Daoy (cell line): ENCODE data around the gene SNRNP48. TPM values are rescaled to one million over a fixed set of nuclear protein-coding genes. Genes with fewer than 3 reads are reported as not detected.

Experiments
- DNase-seq: peaks from one replicate; pipeline ENCODE4 v3.0.0-alpha.2; 2015; ENCODE audit warnings: low read depth
- total RNA-seq: library from RNA; depleted of rRNA; stranded (reverse); fragments of >200 nt; shearing (Covaris generic); gene quantifications from 2 replicates; pipeline ENCODE4 v1.2.3, GENCODE V29; 2014

Gene SNRNP48
- total RNA-seq, 1 experiment from 2014 or later, result 15.5 TPM

- DNase-seq, result no peak
Measured at GRCh38 chr6:7559196-7559595, 30.8 kb upstream of the SNRNP48 start.

- no peak for DNase-seq
Measured at GRCh38 chr6:7559651-7560385, 30.2 kb upstream of the SNRNP48 start.

GRCh38 chr6:7561153-7561964 lies 28.6 kb upstream of the SNRNP48 start:
- DNase-seq, result no peak

- DNase-seq, result no peak
Measured at GRCh38 chr6:7562769-7563168, 27.2 kb upstream of the SNRNP48 start.

- DNase-seq, result no peak
Measured at GRCh38 chr6:7566107-7566506, 23.9 kb upstream of the SNRNP48 start.

- peak; percentile 25 for DNase-seq
Measured at GRCh38 chr6:7566617-7567173, 23.3 kb upstream of the SNRNP48 start.

- DNase-seq, result no peak
Measured at GRCh38 chr6:7568021-7568420, 22.0 kb upstream of the SNRNP48 start.

- no peak for DNase-seq
Measured at GRCh38 chr6:7569082-7569481, 20.9 kb upstream of the SNRNP48 start.

- no peak for DNase-seq
Measured at GRCh38 chr6:7572213-7572943, 17.6 kb upstream of the SNRNP48 start.

- no peak for DNase-seq
Measured at GRCh38 chr6:7574500-7574899, 15.5 kb upstream of the SNRNP48 start.

GRCh38 chr6:7578516-7578915 lies 11.5 kb upstream of the SNRNP48 start:
- no peak for DNase-seq

- no peak for DNase-seq
Measured at GRCh38 chr6:7578931-7579330, 11.1 kb upstream of the SNRNP48 start.

- no peak for DNase-seq
Measured at GRCh38 chr6:7579851-7580250, 10.1 kb upstream of the SNRNP48 start.

GRCh38 chr6:7580537-7580926 lies 9.5 kb upstream of the SNRNP48 start:
- no peak for DNase-seq

- DNase-seq, result no peak
Measured at GRCh38 chr6:7580927-7581618, 8.9 kb upstream of the SNRNP48 start.

- no peak for DNase-seq
Measured at GRCh38 chr6:7585287-7585930, 4.6 kb upstream of the SNRNP48 start.

GRCh38 chr6:7587631-7588100 lies 2.3 kb upstream of the SNRNP48 start:
- peak; percentile 61 for DNase-seq

- DNase-seq, result no peak
Measured at GRCh38 chr6:7588506-7588905, 1.5 kb upstream of the SNRNP48 start.

- no peak for DNase-seq
Measured at GRCh38 chr6:7589221-7589620, 777 bp upstream of the SNRNP48 start.

GRCh38 chr6:7590918-7591302 lies 912 bp downstream of the SNRNP48 start:
- peak; percentile 28 for DNase-seq

GRCh38 chr6:7591770-7592169 lies 1.8 kb downstream of the SNRNP48 start:
- DNase-seq, result no peak
